Stimulated activated CD8-positive, alpha-beta memory T cell treated with anti-CD3 and anti-CD28 coated beads, Interleukin-4, amount 100 ng/mL, for 1 hour (primary cell): ENCODE measurements around the gene PGAP6.
"Not testable (repeated sequence)": the region's sequence is repeated elsewhere in the genome, so short reads cannot be mapped to it uniquely, and the experiment has no call there.

Source experiments
- DNase-seq, 2 donors: peaks; one replicate each; pipeline ENCODE4 v3.0.0-alpha.2; 2020; ENCODE audit warnings: low read depth in 2 of 2, low spot score in 1 of 2

PGAP6 gene

GRCh38 chr16:379961-380761, 1.6 kb downstream of the PGAP6 start:
- no peak for DNase-seq

- no peak for DNase-seq
These were observed 2.4 kb downstream of the PGAP6 start for GRCh38 chr16:379183-379960.

- DNase-seq: no peak
These were observed 3.0 kb downstream of the PGAP6 start for GRCh38 chr16:378821-379182.

- not testable (repeated sequence) for DNase-seq
These were observed 3.5 kb downstream of the PGAP6 start for GRCh38 chr16:378113-378820.

GRCh38 chr16:377419-377951, 4.3 kb downstream of the PGAP6 start:
- DNase-seq: no peak

GRCh38 chr16:376817-377418, 4.9 kb downstream of the PGAP6 start:
- DNase-seq: no peak

GRCh38 chr16:375927-376816, 5.6 kb downstream of the PGAP6 start:
- DNase-seq: no peak

- no peak for DNase-seq
These were observed 6.6 kb downstream of the PGAP6 start for GRCh38 chr16:375212-375611.

GRCh38 chr16:374616-374926, 7.2 kb downstream of the PGAP6 start:
- DNase-seq: no peak

- DNase-seq: no peak
These were observed 7.7 kb downstream of the PGAP6 start for GRCh38 chr16:373848-374615.

- DNase-seq: no peak
These were observed 8.7 kb downstream of the PGAP6 start for GRCh38 chr16:373020-373598.

- DNase-seq: no peak
These were observed 9.3 kb downstream of the PGAP6 start for GRCh38 chr16:372302-372983.

GRCh38 chr16:371515-372301, 10.1 kb downstream of the PGAP6 start:
- DNase-seq: no peak

GRCh38 chr16:370979-371514, 10.7 kb downstream of the PGAP6 start:
- no peak for DNase-seq

GRCh38 chr16:370443-370842, 11.3 kb downstream of the PGAP6 start, which contains the start of gene MRPL28:
MRPL28 (minus strand) TSS chr16:370538; CDS start chr16:370218, 320 bp downstream.
- DNase-seq: peak; percentile 76 to 84

- no peak for DNase-seq
These were observed 11.8 kb downstream of the PGAP6 start for GRCh38 chr16:369866-370436.

GRCh38 chr16:369275-369865, 12.4 kb downstream of the PGAP6 start:
- no peak for DNase-seq
